Loucy (cell line): ENCODE data around the gene STAB2.

Source experiments
- H2AFZ ChIP-seq: fragments of 200-600 bp; sonication (generic); 2 replicates; pipeline ENCODE4 v1.6.0; 2016; ENCODE audit warnings: antibody characterized with exemption, mild to moderate bottlenecking, low read length, moderate library complexity
- H3F3A ChIP-seq: fragments of 200-600 bp; 2 replicates; pipeline ENCODE4 v1.6.0; 2016; ENCODE audit warnings: antibody characterized with exemption, low read depth, mild to moderate bottlenecking
- H3K27me3 ChIP-seq: fragments of 200-600 bp; sonication (generic); 2 replicates; pipeline ENCODE4 v1.6.1; 2014; ENCODE audit warnings: low read length, mild to moderate bottlenecking; ENCODE audit not compliant: insufficient read depth, poor library complexity, severe bottlenecking
- H3K36me3 ChIP-seq: fragments of 200-600 bp; sonication (generic); 2 replicates; pipeline ENCODE4 v1.6.1; 2016; ENCODE audit warnings: low read length; ENCODE audit not compliant: insufficient read depth
- H3K4me1 ChIP-seq: fragments of 200-600 bp; sonication (generic); 2 replicates; pipeline ENCODE4 v1.5.1; 2014; ENCODE audit warnings: low read length, mild to moderate bottlenecking; ENCODE audit not compliant: insufficient read depth, poor library complexity, severe bottlenecking
- H3K4me2 ChIP-seq: fragments of 200-600 bp; sonication (generic); 2 replicates; pipeline ENCODE4 v1.6.0; 2014; ENCODE audit warnings: antibody characterized with exemption, low read length, low read depth, mild to moderate bottlenecking; ENCODE audit not compliant: poor library complexity, severe bottlenecking
- H3K4me3 ChIP-seq: fragments of 200-600 bp; sonication (generic); 2 replicates; pipeline ENCODE4 v1.5.1; 2014; ENCODE audit warnings: low read length, mild to moderate bottlenecking, mixed read lengths; ENCODE audit not compliant: poor library complexity, severe bottlenecking
- H3K79me2 ChIP-seq: fragments of 200-600 bp; sonication (generic); 2 replicates; pipeline ENCODE4 v1.6.1; 2014; ENCODE audit warnings: low read length; ENCODE audit not compliant: insufficient read depth
- H3K9ac ChIP-seq: fragments of 200-600 bp; sonication (generic); 2 replicates; pipeline ENCODE4 v1.6.0; 2014; ENCODE audit warnings: mild to moderate bottlenecking, low read depth, low read length, moderate library complexity; ENCODE audit not compliant: poor library complexity, severe bottlenecking
- H3K9me2 ChIP-seq: fragments of 200-600 bp; sonication (generic); replicated peaks from 2 replicates; pipeline ENCODE4 v1.6.1; 2016; ENCODE audit warnings: low read depth, low read length, mixed read lengths
- H3K9me3 ChIP-seq: fragments of 200-600 bp; sonication (generic); 2 replicates; pipeline ENCODE4 v1.6.1; 2014; ENCODE audit warnings: mild to moderate bottlenecking, antibody characterized with exemption, low read length, low read depth; ENCODE audit not compliant: insufficient read depth
- H4K20me1 ChIP-seq: fragments of 200-600 bp; sonication (generic); 2 replicates; pipeline ENCODE4 v1.6.0; 2014; ENCODE audit warnings: antibody characterized with exemption, low read length, mild to moderate bottlenecking; ENCODE audit not compliant: insufficient read depth, poor library complexity, severe bottlenecking
- CTCF ChIP-seq: fragments of 200-600 bp; sonication (generic); conservative IDR thresholded peaks from 2 replicates; pipeline ENCODE4 v1.5.1; 2014; ENCODE audit warnings: mild to moderate bottlenecking, antibody characterized with exemption, low read length
- EZH2phosphoT487 ChIP-seq: fragments of 200-600 bp; IDR thresholded peaks from 2 replicates; pipeline ENCODE4 v1.6.1; 2018; ENCODE audit warnings: antibody characterized with exemption, mild to moderate bottlenecking, moderate library complexity, borderline replicate concordance

STAB2 gene

GRCh38 chr12:103671367-103671766 is 84.3 kb downstream of the STAB2 start:
- Histone ChIP-seq H3K36me3 (no peaks in the 10 kb centered on the region), H3K9ac (no peak overlapping the region), H3K79me2 (no peaks in the 10 kb centered on the region), H3F3A (no peaks in the 10 kb centered on the region), H3K27me3 (no peaks in the 10 kb centered on the region), H3K9me2 (no peaks in the 10 kb centered on the region), H3K4me3 (no peak overlapping the region), H2AFZ (no peak overlapping the region), H3K4me1 (no peaks in the 10 kb centered on the region), H3K9me3 (no peaks in the 10 kb centered on the region), H4K20me1 (no peaks in the 10 kb centered on the region), H3K4me2 (no peak overlapping the region)
- no peak for TF ChIP-seq CTCF
- TF ChIP-seq EZH2phosphoT487 = no peak

GRCh38 chr12:103672401-103673119 is 85.5 kb downstream of the STAB2 start:
- no peak for TF ChIP-seq CTCF
- TF ChIP-seq EZH2phosphoT487 = no peak
- Histone ChIP-seq H3K9ac (no peak overlapping the region), H3K4me3 (no peak overlapping the region), H3K27me3 (no peaks in the 10 kb centered on the region), H4K20me1 (no peaks in the 10 kb centered on the region), H3F3A (no peaks in the 10 kb centered on the region), H3K9me2 (no peaks in the 10 kb centered on the region), H2AFZ (no peak overlapping the region), H3K36me3 (no peaks in the 10 kb centered on the region), H3K9me3 (no peaks in the 10 kb centered on the region), H3K79me2 (no peaks in the 10 kb centered on the region), H3K4me1 (no peaks in the 10 kb centered on the region), H3K4me2 (no peak overlapping the region)

GRCh38 chr12:103673487-103673886 is 86.4 kb downstream of the STAB2 start:
- Histone ChIP-seq H3K9me3 (no peaks in the 10 kb centered on the region), H3K36me3 (no peaks in the 10 kb centered on the region), H2AFZ (no peak overlapping the region), H3K4me3 (no peak overlapping the region), H3K9me2 (no peaks in the 10 kb centered on the region), H4K20me1 (no peaks in the 10 kb centered on the region), H3F3A (no peaks in the 10 kb centered on the region), H3K9ac (no peak overlapping the region), H3K4me2 (no peak overlapping the region), H3K4me1 (no peaks in the 10 kb centered on the region), H3K27me3 (no peaks in the 10 kb centered on the region), H3K79me2 (no peaks in the 10 kb centered on the region)
- TF ChIP-seq EZH2phosphoT487 (no peak), CTCF (no peak)
